IMR-90 (cell line): ENCODE data around the gene IBA57.

Source experiments
- MAFK ChIP-seq: IDR thresholded peaks from 2 replicates; pipeline ENCODE4 v1.6.1; 2012; ENCODE audit warnings: low read depth, low read length, improper control_type of control experiment
- MAZ ChIP-seq: IDR thresholded peaks from 2 replicates; pipeline ENCODE4 v1.6.1; 2012; ENCODE audit warnings: low read depth, mild to moderate bottlenecking, low read length, improper control_type of control experiment, moderate library complexity, borderline replicate concordance
- MXI1 ChIP-seq: IDR thresholded peaks from 2 replicates; pipeline ENCODE4 v1.6.1; 2012; ENCODE audit warnings: low read depth, mild to moderate bottlenecking, low read length, moderate library complexity, borderline replicate concordance
- TF ChIP-seq, protein P1 (sequence below): conservative IDR thresholded peaks from 2 replicates; pipeline ENCODE4 v1.5.1; 2012; ENCODE audit warnings: mild to moderate bottlenecking, low read depth, low read length, improper control_type of control experiment

DNA sequence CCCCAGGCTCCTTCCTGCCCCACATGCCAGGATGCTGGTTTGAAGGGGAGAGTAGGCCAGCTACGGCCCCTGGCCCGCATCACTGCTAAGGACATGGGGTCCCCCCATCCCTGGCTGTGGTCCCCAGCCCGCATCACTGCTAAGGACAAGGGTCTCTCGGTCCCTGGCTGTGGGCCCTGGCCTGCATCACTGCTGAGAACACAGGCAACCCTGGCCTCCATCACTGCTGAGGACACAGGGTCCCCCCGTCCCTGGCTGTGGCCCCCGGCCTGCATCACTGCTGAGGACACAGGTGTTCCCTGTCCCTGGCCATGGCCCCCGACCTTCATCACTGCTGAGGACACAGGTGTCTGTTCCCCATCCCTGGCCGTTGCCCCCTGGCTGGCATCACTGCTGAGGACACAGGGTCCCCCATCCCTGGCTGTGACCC is 41.8 kb downstream of the IBA57 start:
- TF ChIP-seq, protein P1, sequence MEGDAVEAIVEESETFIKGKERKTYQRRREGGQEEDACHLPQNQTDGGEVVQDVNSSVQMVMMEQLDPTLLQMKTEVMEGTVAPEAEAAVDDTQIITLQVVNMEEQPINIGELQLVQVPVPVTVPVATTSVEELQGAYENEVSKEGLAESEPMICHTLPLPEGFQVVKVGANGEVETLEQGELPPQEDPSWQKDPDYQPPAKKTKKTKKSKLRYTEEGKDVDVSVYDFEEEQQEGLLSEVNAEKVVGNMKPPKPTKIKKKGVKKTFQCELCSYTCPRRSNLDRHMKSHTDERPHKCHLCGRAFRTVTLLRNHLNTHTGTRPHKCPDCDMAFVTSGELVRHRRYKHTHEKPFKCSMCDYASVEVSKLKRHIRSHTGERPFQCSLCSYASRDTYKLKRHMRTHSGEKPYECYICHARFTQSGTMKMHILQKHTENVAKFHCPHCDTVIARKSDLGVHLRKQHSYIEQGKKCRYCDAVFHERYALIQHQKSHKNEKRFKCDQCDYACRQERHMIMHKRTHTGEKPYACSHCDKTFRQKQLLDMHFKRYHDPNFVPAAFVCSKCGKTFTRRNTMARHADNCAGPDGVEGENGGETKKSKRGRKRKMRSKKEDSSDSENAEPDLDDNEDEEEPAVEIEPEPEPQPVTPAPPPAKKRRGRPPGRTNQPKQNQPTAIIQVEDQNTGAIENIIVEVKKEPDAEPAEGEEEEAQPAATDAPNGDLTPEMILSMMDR, result no peak
- no peak for TF ChIP-seq MXI1
- TF ChIP-seq MAFK, result no peak
- no peak for TF ChIP-seq MAZ
